ENCODE data around the gene PPP1R9B.

PPP1R9B gene

DNA sequence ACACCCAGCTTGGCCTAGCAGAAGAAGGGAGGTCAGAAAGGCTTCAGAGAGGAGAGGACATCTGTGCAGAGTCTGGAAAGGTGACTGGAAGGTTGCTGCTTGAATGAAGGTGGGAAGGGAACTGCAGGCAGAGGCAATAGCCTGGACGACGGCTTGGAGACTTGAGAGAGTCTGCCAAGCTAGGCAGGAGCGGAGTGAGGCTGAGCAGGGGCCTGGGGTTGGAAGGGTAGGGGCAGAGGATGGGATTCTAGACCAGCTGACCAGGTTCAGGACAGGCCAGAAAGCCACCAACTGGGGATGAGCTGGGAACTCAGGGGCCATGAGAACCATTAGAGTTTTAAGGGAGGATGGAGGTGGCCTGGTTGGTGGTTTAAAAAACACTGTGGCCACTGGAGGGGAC, 15.0 kb upstream of the PPP1R9B start:
- Histone ChIP-seq H3K27ac (ENCODE audit: low read length) (no peak overlapping the region), H3K4me2 (ENCODE audit: insufficient read depth, low read length) (no peak overlapping the region), H3K36me3 (ENCODE audit: insufficient read depth, low read length) (no peaks in the 10 kb centered on the region), H3K79me2 (ENCODE audit: insufficient read depth, low read length) (no peaks in the 10 kb centered on the region), H3K4me3 (ENCODE audit: low read depth in 1 of 2, low read length in 2 of 2) (no peak overlapping the region), H2AFZ (ENCODE audit: low read depth, low read length) (no peak overlapping the region), H3K9ac (ENCODE audit: low read depth, low read length) (no peak overlapping the region), H3K9me3 (ENCODE audit: insufficient read depth, low read length, severe bottlenecking) (no peaks in the 10 kb centered on the region), H3K4me1 (ENCODE audit: insufficient read depth, low read length) (peaks cover 20% of the 10 kb centered on the region), H3K27me3 (ENCODE audit: insufficient read depth, low read length, poor library complexity) (no peaks in the 10 kb centered on the region), H4K20me1 (ENCODE audit: insufficient read depth, low read length) (no peaks in the 10 kb centered on the region)
- TF ChIP-seq, protein P1, sequence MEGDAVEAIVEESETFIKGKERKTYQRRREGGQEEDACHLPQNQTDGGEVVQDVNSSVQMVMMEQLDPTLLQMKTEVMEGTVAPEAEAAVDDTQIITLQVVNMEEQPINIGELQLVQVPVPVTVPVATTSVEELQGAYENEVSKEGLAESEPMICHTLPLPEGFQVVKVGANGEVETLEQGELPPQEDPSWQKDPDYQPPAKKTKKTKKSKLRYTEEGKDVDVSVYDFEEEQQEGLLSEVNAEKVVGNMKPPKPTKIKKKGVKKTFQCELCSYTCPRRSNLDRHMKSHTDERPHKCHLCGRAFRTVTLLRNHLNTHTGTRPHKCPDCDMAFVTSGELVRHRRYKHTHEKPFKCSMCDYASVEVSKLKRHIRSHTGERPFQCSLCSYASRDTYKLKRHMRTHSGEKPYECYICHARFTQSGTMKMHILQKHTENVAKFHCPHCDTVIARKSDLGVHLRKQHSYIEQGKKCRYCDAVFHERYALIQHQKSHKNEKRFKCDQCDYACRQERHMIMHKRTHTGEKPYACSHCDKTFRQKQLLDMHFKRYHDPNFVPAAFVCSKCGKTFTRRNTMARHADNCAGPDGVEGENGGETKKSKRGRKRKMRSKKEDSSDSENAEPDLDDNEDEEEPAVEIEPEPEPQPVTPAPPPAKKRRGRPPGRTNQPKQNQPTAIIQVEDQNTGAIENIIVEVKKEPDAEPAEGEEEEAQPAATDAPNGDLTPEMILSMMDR (IDR thresholded peaks at IDR 0.05; ENCODE audit: borderline replicate concordance, extremely low read depth, low read length, poor library complexity, severe bottlenecking) = no peak
- no peak for TF ChIP-seq EZH2 (IDR thresholded peaks at IDR 0.05; ENCODE audit: borderline replicate concordance, low read depth, low read length, severe bottlenecking)
- DNase-seq = no peak
- ATAC-seq (ENCODE audit: insufficient read depth, low read depth) = no peak

DNA sequence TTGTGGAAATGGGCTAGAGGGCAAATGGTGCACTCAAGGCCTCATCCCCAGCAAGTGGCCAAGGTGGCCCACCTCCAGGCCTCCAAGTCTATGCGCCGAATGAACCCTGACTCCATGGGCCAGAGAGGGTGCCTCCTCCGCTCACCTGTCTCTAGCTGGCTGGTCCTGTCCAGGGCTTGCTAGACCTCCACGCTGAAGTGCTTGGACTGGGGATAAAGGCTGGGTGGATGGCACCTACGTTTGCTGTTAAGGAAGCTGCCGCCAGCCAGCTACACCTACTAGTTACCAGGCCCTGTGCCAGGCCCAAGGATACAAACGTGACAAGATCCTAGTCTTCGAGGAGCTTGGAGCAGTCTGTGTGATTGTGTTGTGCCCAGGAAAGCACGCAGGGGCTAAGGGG, 14.6 kb upstream of the PPP1R9B start:
- Histone ChIP-seq H3K4me1 (ENCODE audit: insufficient read depth, low read length) (peaks cover 20% of the 10 kb centered on the region), H3K36me3 (ENCODE audit: insufficient read depth, low read length) (no peaks in the 10 kb centered on the region), H3K79me2 (ENCODE audit: insufficient read depth, low read length) (no peaks in the 10 kb centered on the region), H3K4me2 (ENCODE audit: insufficient read depth, low read length) (no peak overlapping the region), H3K27me3 (ENCODE audit: insufficient read depth, low read length, poor library complexity) (no peaks in the 10 kb centered on the region), H3K27ac (ENCODE audit: low read length) (no peak overlapping the region), H3K4me3 (ENCODE audit: low read depth in 1 of 2, low read length in 2 of 2) (no peak overlapping the region), H4K20me1 (ENCODE audit: insufficient read depth, low read length) (no peaks in the 10 kb centered on the region), H3K9me3 (ENCODE audit: insufficient read depth, low read length, severe bottlenecking) (no peaks in the 10 kb centered on the region), H2AFZ (ENCODE audit: low read depth, low read length) (no peak overlapping the region), H3K9ac (ENCODE audit: low read depth, low read length) (no peak overlapping the region)
- no peak for ATAC-seq (ENCODE audit: insufficient read depth, low read depth)
- no peak for DNase-seq
- TF ChIP-seq, protein P1 (IDR thresholded peaks at IDR 0.05; ENCODE audit: borderline replicate concordance, extremely low read depth, low read length, poor library complexity, severe bottlenecking) = no peak
- TF ChIP-seq EZH2 (IDR thresholded peaks at IDR 0.05; ENCODE audit: borderline replicate concordance, low read depth, low read length, severe bottlenecking) = no peak

DNA sequence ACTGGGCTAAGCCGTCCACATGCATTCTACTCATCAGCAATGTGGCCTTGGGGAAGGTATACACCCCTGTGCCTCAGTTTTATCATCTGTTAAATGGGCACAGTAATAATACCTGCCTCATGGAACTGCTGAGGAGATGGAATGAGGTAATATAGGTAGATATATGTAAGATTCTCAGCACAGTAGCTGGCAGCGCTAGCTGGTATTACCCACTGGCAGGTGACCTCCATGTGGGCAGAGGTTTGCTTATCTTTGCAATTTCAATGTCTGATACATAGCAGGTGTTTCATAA, 14.2 kb upstream of the PPP1R9B start:
- Histone ChIP-seq H3K27me3 (ENCODE audit: insufficient read depth, low read length, poor library complexity) (no peaks in the 10 kb centered on the region), H3K4me3 (ENCODE audit: low read depth in 1 of 2, low read length in 2 of 2) (no peak overlapping the region), H3K9me3 (ENCODE audit: insufficient read depth, low read length, severe bottlenecking) (no peaks in the 10 kb centered on the region), H3K27ac (ENCODE audit: low read length) (no peak overlapping the region), H2AFZ (ENCODE audit: low read depth, low read length) (no peak overlapping the region), H3K4me1 (ENCODE audit: insufficient read depth, low read length) (peaks cover 20% of the 10 kb centered on the region), H3K9ac (ENCODE audit: low read depth, low read length) (no peak overlapping the region), H4K20me1 (ENCODE audit: insufficient read depth, low read length) (no peaks in the 10 kb centered on the region), H3K4me2 (ENCODE audit: insufficient read depth, low read length) (no peak overlapping the region), H3K36me3 (ENCODE audit: insufficient read depth, low read length) (no peaks in the 10 kb centered on the region), H3K79me2 (ENCODE audit: insufficient read depth, low read length) (no peaks in the 10 kb centered on the region)
- DNase-seq (no peak), ATAC-seq (ENCODE audit: insufficient read depth, low read depth) (no peak)
- no peak for TF ChIP-seq EZH2 (IDR thresholded peaks at IDR 0.05; ENCODE audit: borderline replicate concordance, low read depth, low read length, severe bottlenecking)
- TF ChIP-seq, protein P1 (IDR thresholded peaks at IDR 0.05; ENCODE audit: borderline replicate concordance, extremely low read depth, low read length, poor library complexity, severe bottlenecking) = no peak
